Measurements from ENCODE around the gene FBXW7. TPM values are rescaled to one million over a fixed set of nuclear protein-coding genes. Genes with fewer than 3 reads are reported as not detected.

The FBXW7 gene
- total RNA-seq, 2 donors from 2014 or later, result 37.7 to 55.0 TPM

DNA sequence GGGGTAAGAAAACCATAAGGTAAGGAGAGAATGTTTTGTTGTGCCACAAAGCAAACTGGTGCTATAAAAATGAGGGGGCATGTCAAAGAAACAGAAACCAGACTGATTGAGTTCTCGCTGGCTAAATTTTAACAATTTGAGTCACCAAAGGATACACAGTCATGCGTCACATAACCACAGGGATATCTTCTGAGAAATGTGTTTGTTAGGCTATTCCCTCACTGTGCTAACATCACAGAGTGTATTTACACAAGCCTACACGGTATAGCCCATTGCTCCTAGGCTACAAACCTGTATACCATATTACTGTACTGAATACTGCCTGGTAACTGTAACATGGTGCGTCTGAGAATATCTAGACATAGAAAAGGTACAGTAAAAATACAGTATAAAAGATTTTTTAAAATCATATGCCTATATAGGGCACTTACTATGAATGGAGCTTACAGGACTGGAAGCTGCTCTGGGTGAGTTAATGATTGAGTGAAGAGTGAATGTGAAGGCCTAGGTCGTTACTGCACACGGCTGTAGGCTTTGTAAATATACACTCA lies 50.1 kb downstream of the FBXW7 start:
- intact Hi-C loops (cut with DNase I), result no loop called here
- no peak for DNase-seq (ENCODE audit: low spot score)

DNA sequence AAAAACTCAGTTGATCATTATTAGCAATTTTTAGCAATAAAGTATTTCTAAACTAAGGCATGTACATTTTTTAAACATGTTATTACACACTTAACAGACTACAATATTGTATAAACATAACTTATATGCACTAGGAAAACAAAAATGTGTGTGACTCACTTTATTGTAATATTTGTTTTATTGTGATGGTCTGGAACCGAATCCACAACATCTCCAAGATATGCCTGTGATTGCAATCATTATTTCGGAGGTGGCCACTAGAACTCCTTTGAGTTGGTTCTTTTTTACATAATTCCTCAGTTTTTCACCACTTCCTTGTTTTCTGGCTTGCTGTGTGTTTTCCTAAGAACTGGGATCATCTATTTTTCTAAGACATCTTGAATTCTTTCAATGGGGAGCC lies 53.7 kb downstream of the FBXW7 start:
- intact Hi-C loops (cut with DNase I), result no loop called here
- DNase-seq (ENCODE audit: low spot score), result no peak

DNA sequence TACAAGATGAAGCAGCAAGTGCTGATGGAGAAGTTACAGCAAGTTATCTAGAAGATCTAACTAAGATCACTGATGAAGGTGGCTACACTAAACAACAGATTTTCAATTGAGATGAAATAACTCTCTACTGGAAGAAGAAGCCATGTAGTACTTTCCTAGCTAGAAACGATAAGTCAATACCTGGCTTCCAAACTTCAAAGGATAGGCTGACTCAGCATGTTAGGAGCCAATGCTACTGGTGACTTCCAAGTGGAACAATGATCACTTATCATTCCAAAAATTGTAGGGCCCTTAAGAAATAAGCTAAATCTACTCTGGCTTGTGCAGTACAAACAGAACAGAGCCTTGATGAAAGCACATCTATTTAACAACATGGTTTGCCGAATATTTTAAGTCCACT lies 55.0 kb downstream of the FBXW7 start:
- intact Hi-C loops (cut with DNase I), result no loop called here
- DNase-seq (ENCODE audit: low spot score), result no peak

DNA sequence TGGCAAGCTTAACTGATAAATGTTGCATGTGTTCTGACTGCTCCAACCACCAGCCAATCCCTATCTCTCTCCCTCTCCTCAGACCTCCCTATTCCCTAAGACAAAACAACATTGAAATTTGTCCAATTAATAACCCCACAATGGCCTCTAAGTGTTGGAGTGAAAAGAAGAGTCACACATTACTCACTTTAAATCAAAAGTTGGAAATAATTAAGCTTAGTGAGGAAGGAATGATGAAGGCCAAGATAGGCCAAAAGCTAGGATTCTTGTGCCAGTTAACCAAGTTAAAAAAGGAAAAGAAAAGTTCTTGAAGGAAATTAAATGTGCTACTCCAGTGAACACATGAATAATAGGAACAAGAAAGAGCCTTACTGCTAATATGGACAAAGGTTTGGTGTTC lies 55.6 kb downstream of the FBXW7 start:
- DNase-seq (ENCODE audit: low spot score), result no peak
- intact Hi-C loops (cut with DNase I), result no loop called here

DNA sequence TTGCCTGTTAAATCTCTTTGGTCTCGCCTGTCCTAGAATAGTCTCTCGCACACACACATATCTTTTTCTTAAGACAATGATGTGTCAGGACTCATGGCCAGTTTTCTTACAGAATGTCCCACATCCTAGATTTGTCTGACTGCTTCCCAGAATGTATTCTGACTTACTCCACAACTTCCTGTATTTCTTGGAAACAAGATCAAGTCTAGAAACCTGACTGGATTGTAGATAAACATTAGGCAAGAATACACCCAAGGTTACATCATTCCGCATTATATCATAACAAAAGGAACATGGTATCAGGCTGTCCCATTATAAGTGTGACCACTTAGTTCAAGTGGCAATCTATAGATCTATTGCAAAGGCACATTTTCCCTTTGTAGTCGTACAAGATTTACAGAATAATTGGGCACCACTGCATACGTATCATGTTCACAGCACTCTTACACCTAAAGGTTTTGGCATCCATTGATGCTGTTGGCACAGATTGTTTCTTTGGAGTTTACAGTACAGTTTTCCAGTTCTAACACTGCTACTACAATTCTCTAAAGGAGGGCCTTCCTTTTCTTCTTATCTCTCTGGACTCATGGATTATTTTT lies 56.4 kb downstream of the FBXW7 start:
- intact Hi-C loops (cut with DNase I), result no loop called here
- DNase-seq (ENCODE audit: low spot score), result no peak

DNA sequence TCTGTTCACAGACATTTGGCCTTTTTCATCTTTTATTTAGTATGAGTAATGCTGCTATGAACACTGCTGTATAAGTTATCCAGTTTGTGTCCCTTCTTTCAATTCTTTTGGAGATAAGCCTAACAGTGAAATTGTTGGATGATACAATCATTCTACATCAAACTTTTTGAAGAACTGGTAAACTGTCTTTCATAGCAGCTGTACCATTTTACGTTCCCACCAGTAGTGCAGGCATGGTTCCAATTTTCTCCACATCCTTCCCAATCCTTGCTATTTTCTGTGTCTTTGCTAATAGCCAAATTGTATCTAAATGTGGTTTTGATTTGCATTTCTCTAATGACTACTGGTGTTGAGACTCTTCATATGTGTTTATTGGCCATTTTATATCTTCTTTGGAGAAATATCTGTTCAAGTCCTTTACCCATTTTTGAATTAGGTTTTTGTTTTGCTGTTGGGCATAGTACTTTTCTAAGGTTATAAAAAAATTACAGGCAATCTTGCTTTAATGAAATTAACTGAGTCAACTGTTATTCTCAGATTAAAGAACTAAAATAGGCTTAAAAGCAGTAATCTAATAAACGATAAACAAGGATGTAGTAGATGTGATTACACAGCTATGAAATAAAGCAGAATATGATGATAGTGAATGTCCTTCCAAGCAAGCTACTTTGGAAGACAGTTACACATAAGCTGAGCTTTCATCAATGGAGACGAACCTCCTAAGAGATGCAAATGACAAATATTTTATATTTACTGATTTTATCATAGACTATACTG lies 57.2 kb downstream of the FBXW7 start:
- intact Hi-C loops (cut with DNase I), result no loop called here
- DNase-seq (ENCODE audit: low spot score), result no peak

DNA sequence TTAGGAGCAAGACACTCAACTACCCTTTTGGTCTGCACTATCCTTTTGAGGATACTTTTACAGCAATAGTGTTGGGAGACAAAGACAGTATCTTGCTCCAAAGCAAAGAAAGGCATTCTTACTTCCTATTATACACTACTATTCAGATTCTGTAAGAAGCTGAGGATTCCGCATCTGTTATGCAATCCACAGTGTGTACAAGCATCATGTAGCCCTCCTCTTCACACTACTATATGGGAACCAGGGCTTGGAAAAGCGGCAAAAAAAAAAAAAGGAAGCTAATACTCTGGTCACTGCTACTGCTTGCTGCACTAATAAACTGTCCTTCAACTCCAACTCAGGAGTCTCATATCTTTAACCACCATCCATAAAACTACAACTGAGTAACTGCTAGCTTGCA lies 59.1 kb downstream of the FBXW7 start:
- intact Hi-C loops (cut with DNase I), result no loop called here
- DNase-seq (ENCODE audit: low spot score), result no peak

DNA sequence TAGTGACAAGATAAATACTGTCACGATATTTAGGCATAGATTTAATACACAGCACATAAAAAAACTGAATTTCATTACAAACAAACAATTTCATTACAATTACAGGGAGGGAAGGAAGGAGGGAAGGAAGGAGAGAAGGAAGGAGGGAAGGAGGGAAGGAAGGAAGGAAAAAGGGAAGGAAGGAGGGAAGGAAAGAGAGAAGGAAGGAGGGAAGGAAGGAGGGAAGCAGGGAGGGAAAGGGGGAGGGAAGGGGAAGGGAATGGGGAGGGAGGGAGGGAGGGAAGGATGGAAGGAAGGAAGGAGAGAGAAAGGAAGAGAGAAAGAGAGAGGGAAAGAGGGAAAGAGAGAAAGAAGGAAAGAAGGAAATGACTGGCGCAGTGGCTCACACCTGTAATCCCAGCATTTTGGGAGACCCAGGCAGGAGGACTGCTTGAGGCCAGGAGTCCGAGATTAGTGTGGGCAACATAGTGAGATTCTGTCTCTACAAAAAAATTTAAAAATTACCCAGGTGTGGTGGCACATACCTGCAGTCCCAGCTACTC lies 64.6 kb downstream of the FBXW7 start:
- DNase-seq (ENCODE audit: low spot score), result no peak
- intact Hi-C loops (cut with DNase I), result no loop called here

DNA sequence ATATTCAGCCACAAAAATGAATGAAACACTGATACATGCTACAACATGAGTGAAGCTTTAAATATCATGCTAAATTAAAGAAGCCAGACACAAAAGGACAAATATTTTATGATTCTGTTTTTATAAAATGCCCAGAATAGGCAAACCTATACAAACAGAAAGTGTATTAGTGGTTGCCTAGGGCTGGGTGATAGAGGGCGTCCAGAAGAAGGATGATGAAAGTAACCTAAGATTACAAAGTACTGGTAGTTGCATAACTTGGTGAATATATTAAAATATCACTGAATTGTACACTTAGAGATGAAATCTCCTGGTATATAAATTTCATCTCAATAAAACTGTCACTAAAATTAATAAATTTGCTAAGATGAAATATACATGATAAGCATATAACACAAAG lies 67.5 kb downstream of the FBXW7 start:
- intact Hi-C loops (cut with DNase I), result no loop called here
- no peak for DNase-seq (ENCODE audit: low spot score)

DNA sequence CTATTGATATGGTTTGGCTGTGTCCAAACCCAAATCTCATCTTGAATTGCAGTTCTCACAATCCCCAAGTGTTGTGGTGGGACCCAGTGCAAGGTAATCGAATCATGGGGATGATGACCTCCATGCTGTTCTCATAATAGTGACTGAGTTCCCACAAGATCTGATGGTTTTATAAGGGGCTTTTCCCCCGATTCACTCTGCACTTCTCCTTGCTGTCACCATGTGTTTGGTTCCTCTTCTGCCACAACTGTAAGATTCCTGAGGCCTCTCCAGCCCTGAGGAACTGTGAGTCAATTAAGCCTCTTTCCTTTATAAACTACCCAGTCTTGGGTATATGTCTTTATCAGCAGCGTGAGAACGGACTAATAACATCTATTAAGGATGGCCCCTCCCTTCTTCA lies 68.8 kb downstream of the FBXW7 start:
- intact Hi-C loops (cut with DNase I), result loop anchor here in 1 of 2 donors (2.0 kb wide), 1 partner anchor 44 kb away; no protein-coding TSS in a partner anchor
- no peak for DNase-seq (ENCODE audit: low spot score)

DNA sequence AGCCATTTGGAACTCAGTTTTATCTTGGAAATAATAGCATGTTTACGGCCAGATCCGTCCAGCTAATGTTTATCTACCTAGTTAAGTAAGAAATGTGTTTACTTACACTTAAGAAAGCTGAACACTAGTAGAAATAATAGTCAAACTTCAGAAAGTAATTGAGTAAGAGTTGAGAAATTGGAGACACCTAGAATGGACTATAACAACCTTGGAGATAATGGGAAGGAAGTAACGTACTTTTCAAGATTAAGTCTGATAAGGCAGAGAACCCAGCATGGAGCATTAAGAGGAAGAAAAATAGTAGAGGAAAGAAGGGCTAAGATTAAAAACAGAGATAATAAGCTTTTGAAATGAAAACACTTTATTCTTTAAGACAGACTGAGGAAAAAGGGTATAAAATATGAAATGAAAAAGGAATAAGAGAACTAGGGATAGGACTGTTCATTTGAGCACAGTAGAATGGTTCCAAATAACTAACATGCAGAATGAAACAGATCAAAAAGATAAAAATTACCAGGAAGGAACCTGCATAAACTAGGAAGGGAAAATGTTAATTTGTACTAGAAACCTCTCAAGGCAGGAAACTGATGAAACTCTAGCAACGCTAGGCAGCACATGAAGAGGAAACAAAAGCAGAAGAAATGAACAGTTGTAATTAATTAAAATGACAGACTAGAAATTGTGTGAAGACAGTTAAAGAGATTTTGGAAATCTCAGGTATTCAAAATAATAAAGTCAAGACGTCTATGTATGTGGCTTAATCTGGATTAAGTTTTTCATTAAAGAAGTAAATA lies 71.7 kb downstream of the FBXW7 start:
- DNase-seq (ENCODE audit: low spot score), result no peak
- intact Hi-C loops (cut with DNase I), result no loop called here

DNA sequence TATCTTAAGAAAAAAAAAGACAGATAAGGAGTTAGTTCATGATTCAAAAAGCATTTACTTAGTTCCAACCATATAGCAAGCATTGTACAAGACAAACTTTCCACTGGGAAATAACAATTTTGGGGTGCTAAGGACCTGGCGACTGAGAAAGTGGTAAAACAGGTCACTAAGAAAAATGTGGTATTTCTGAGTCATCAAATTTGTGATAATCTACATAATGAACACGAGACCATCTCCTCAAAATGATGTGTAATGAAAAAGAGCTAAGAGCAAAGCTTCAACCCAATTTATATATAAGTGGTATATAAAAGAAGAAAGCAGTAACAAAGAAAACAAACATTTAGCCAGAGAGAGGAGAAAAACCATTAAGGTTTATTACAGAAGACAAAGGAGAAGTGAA lies 72.3 kb downstream of the FBXW7 start:
- DNase-seq (ENCODE audit: low spot score), result no peak
- intact Hi-C loops (cut with DNase I), result no loop called here

DNA sequence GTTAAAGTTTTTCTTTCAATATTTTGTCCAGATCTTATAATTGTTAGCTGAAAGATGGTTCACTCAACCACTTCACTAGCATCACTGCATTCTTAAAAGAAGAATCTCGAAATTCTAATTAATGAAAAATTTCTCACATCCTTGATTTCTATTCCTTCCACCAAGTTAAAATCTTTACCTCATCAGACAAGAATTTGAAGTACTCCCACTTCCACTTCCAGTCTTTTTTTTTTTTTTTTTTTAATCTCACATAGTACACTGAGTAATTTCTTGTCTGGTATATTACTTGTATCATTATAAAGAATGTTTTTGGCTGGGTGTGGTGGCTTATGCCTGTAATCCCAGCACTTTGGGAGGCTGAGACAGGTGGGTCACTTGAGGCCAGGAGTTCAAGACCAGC lies 73.2 kb downstream of the FBXW7 start:
- intact Hi-C loops (cut with DNase I), result no loop called here
- no peak for DNase-seq (ENCODE audit: low spot score)

DNA sequence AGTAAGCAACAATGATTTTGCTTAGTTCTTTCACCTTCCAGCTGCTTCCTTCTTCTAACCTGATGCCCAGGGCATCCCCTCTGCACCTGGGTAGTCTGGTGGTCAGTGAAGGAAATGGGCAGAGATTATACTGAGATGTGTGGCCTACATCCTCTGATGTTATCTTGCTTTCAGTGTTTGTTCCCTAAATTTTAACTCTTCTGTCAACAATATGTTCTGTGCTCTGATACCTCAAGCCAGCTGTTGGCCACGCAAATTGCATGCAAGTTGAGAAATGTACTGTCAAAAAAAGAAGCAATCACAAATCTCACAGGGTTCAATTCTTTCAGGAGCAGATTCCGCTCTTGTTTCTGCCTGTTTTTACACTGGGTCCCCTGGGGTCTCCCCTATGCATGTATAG lies 73.8 kb downstream of the FBXW7 start:
- DNase-seq (ENCODE audit: low spot score), result no peak
- intact Hi-C loops (cut with DNase I), result no loop called here

DNA sequence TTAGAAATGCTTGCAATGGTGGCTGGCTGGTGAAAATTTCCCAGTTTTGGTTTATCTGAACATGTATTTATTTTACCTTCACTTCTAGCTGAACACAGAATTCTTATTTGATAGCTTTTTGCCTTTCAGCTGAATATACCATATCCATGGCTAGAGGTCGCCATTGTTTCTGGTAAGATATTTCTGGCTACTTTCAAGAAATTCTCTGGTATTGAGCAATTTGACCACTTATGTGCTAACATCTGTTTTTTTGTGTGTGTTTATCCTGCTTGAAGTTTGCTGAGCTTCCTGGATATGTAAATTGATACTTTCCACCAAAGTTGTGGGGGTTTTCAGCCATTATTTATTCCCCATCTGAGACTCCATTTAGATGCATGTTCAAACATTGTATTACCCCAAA lies 75.4 kb downstream of the FBXW7 start:
- intact Hi-C loops (cut with DNase I), result no loop called here
- no peak for DNase-seq (ENCODE audit: low spot score)

DNA sequence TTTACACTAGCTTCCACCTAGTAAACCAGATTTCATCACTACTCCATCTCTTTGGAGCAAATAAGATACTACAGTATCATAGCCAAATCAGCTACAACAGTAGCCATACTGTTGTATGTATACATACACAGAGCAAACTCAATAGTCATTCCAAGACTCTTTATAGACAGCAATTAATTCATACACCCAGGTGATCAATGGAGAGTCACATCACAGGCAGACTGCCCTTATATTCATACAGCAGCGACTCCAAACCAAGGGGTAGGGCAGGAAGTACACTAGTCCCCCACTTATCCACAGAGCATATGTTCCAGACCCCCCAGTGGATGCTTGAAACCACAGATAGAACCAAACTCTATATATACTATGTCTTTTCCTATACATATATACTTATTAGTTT lies 76.6 kb downstream of the FBXW7 start:
- intact Hi-C loops (cut with DNase I), result no loop called here
- DNase-seq (ENCODE audit: low spot score), result no peak

DNA sequence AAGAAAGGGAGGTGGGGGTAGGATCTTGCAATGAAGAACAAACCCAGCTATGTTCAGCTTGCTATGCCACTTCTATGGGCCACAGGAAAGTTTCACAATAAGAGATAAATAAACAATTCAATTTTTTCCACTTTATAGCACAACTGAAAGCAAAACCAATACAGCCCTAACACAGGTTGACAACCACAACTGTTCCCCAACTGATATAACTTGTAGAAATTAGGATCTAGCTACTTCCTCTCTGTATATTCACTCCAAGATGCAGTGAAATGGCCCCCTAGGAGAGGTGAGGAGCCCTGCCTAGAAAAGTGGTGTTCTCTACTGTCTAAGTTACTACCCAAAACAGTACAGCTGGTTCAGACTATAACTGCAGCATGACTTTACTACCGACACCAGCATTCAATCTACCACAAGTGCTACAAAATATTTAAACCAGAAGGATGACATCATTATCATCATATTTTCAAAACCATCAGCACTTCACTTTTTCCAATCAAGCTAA lies 77.0 kb downstream of the FBXW7 start:
- intact Hi-C loops (cut with DNase I), result no loop called here
- no peak for DNase-seq (ENCODE audit: low spot score)

DNA sequence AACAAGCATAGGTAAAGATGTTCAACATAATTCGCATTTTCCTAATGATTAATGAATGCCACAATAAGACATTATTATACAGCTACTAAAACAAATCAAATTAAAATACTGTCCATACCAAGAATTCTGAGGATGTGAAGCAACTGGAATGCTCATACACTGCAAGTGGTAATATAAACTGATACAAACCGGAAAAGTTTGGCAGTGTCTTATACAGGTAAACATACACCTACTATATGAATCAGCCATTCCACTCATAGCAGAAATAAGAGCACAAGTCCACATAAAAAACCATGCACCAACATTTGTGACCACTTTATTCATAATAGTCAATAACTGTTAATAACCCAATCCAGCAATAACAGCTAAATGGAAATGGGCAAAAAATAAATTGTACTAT lies 79.3 kb downstream of the FBXW7 start:
- intact Hi-C loops (cut with DNase I), result no loop called here

DNA sequence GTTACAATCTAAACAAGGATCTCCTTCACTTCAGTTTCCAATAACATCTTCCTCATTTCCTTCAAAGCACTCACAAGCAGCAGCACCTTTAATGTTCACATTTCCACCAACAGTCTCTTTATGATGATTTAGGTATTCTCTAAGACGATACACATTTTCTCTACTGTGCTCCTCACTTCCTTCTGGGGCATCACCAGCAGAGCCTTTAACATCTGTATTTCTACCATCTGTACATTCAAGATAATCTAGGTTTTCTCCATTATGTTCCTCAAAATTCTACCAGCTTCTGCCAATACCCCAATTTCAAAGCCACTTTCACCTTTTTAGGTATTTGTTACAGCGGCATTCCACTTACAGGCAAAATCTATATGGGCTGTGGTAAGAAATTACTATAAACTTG lies 80.6 kb downstream of the FBXW7 start:
- DNase-seq (ENCODE audit: low spot score), result no peak
- intact Hi-C loops (cut with DNase I), result no loop called here

More for the DNA sequence above, 79.3 kb downstream of the FBXW7 start:
- DNase-seq (ENCODE audit: low spot score), result no peak

All from posterior vena cava (tissue), 2 donors.